T-helper 1 cell (primary cell): ENCODE measurements around the gene TGFA.
A peak's percentile ranks its signal among the peaks of the same experiment; 100 is the strongest.

Source experiments
- DNase-seq, 5 donors: peaks; one replicate each; pipeline ENCODE4 v3.0.0-alpha.2; 2012 to 2020
- total RNA-seq, 4 donors: gene quantifications; one replicate each; lab custom pipeline; 2026; lab: John Stamatoyannopoulos, UW

TGFA gene
- 1.6 to 4.3 (median 3.3) reads per million in 4 donors for total RNA-seq

DNA sequence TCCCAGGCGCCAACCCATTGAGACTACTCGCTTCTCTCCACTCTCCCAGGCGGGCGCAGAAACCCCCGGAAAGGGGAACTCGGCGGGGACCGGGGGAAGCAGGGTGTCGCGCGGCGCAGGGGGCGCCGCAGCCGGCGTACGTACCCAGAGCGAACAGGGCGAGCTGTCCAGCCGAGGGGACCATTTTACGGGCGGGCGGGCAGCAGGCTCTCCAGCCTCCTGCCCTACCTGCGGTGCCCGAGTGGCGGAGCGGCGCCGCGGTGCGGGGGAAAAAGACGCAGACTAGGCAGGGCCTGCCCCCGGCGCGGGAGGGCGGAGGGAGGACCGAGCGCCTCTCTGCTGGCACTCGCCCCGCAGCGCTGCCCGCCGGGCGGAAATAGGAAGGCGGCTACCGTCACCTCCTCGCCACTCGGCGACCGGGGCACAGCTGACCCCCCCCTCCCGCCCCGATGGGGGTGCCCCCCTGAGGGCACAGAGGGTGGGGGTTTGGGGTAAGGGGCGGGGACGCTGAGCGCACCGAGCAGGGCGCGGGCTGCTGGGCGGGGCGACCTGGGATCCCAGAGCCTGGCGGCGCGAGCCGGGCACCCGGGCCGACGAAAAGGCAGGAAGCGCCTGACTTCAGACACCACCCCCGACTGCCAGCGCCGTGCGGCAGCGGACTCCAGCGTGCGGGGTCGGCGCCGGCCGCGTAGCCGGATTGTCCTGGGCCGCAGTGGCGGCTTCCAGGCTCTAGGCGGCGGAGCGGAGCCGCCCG is at the start of gene TGFA:
Gene TGFA, minus strand, starts transcription at position 243 of the 754 bp plus-strand sequence. Its CDS starts 59 bp downstream, at position 184.
- DNase-seq = peak; percentile 48 to 67 (median 61)

DNA sequence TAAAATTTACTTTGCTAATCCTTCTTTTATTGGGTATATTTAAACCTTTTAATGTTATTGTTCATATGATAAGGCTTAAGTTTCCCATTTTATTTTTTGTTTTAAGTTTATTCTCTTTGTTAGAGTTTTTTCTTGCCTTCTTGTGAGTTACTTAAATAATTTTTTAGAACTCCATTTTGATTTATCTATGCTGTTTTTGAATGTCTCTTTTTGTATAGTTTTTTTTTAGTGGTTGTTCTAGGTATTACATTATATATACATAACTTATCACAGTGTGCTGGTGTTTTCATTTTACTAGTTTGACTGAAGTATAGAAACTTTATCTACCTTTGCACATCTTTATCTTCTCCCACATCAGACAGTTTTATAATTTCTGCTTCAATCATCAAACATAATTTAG is 49.4 kb upstream of the TGFA start:
- DNase-seq = no peak

DNA sequence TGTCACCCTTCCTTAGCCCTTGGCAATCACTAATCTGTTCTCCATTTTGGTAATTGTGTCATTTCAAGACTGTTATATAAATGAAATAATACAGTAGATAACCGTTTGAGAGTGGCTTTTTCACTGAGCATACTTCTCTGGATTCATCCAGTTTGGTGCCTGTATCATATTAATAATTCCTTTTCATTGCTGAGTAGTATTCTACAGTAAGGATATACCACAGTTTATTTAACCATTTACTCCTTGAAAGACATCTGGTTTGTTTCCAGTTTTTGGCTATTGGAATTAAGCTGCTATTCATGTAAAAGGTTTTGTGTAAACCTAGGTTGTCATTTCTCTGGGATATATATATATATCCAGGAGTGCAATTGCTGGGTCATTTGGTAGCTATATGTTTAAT is 44.6 kb upstream of the TGFA start:
- DNase-seq = no peak

DNA sequence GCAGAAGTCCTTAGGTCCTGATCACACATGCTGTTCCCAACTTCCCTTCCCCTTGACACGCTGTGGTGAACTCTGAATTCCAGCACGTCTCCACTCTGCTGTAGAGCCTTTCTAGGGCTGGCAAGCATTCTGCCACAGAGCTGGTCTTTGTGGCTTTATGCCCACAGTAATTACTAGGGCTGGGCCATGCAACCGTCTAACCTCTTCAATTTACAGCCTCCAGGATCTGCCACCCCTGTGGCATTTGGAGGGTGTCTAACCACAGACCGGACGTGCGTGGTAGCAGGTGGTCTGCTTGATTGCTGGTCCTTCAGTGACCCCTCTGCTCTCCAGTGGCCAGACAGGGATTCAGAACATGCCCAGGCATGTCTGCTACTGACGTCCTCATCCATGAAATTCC is 43.1 kb upstream of the TGFA start:
- no peak for DNase-seq

DNA sequence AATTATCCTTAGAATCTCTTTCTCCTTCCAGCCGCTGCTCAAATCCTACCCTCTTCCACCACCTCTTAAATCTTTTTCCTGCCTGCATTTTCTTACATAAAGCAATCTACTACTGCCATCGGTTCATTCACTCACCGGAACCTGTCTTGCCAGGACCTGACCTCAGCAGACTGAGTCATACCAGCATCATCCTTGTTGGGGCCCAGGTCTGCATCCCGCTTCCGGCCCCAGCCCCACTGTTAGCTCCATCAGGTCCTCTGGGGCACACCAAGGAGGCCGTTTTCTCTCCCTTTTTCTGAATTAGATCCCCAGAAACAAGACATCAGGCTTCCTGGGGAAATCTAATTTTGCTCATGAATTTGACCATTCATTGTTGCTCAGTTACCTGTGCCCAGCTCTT is 42.7 kb upstream of the TGFA start:
- no peak for DNase-seq

DNA sequence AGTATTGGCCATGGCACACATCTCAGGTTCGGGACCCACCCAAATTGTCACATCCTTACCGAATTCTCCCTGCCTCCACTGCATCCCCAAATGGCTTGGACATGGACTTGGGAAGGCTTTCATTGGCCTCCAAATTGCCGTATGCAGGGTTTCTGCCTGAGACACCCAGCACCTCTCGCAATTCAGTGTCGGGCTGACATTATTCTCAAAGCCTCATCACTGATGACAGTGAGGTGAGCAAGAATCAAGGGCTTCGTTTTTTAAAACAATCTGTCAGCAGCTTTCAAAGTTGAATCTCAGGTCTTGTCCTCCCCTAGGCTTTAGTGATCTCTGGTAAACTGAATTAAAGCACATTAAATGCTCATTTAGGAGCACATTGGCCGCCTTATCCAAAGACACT is 29.5 kb upstream of the TGFA start:
- DNase-seq = no peak

DNA sequence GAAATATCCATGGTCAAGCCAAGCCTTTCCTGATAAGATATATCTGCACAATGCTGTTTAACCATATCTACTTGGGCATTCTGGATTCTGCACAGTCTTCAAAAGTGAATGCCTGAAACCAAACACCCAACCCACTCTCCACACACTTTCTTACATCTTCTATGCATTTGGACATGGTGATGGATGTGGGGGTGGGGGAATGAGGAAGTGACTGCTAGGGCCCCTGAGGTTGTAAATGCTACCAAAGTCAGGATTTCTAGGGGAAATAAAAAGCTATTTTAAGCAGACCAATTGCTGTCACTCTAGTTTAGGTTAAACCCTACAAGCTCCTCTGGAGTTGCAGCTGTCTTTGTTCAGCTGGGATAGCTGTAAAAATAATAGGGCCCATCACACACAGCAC is 26.7 kb upstream of the TGFA start:
- DNase-seq = no peak

DNA sequence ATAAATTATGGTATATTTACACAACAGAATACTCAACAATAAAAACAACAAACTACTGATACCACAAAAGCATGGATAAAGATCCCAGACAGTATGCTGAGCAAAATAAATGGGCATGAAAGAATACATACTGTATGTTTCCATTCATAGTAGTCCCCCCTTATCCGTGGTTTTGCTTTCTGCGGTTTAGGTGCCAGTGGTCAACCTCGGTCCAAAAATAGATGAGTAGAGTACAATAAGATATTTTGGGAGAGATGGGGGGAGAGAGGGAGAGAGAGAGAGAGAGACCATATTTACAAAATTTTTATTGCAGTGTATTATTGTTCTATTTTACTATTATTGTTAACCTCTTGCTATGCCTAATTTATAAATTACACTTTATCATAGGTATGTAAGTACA is 21.0 kb upstream of the TGFA start:
- DNase-seq = no peak

DNA sequence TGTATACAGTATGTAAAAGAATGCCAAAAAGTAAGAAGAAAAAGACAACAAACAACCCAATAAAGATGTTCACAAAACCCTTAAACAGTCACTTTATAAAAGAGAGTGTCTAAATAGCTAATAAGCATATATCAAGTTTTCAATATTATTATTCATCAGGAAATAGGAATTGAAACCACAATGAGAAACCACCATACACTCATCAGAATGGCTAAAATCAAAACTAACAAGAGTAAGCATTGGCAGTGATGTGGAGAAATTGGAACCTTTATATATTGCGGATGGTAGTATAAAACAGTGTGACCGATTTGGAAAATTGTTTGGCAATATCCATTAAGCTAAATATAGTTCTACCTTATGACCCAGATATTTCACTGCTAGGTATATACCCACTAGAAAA is 20.5 kb upstream of the TGFA start:
- DNase-seq = no peak

DNA sequence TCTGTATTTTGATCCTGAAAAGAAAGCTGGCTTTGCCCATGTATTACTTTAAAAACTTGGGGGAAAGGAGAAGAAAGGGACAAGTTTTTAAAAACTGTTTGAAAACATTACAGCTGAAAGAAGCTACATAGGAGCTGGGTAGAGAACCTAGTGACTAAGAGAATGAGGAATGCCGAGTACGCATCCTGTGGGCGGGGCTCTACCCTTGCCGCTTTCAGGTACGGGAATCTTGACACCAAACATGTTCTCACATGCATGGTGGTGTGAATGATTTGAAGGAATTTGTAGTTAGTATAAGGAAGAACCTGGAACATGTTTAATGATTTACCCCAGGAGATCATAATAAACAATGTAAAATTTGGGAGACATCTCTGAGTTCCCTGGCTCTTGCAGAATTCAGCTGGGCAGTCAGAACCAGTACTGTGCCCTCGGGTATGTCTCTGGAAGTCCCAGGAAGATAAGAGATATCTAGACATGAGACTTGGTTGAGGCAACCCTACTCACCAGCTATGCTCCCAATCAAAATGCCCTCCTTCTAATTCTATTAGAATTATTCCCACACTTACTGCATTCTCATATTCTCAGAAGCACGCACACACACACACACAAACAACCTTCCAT is 16.5 kb upstream of the TGFA start:
- DNase-seq = no peak

DNA sequence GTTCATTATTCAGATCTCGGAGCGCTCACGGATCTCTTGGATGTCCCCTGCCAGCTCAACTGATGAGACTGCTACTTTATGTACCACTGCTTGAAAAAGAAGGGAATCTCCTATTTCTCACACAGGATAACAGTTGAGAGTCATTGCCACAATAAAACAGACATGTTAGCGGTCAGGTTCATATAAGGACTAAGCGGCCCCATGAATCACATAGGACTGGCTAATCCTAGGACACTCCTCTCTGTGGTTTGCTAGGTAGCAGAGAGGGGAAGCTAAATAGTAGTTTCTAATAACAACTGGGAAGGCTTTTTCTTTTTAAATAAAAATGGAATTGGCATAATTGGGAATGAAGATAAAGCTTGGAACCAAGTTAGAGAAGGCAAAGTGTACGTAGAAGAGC is 15.9 kb upstream of the TGFA start:
- DNase-seq = no peak

DNA sequence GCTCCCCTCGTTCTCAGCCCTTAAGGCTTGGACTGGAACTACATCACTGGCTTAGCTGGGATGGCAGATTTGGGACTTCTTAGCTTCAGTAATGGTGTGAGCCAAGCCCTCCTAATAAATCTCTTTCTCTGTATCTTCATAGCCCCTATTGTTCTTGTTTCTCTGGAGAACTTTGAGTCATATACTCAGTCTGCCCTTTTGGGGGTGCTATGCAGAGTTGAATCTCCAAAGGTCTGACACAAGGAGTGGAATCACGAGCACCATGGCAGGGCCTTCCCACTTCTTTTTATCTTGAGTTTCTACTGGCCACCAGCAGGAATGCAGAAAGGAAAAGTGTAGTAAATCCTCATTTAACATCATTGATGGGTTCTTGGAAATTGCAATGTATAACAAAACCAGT is 13.3 kb upstream of the TGFA start:
- DNase-seq = no peak

DNA sequence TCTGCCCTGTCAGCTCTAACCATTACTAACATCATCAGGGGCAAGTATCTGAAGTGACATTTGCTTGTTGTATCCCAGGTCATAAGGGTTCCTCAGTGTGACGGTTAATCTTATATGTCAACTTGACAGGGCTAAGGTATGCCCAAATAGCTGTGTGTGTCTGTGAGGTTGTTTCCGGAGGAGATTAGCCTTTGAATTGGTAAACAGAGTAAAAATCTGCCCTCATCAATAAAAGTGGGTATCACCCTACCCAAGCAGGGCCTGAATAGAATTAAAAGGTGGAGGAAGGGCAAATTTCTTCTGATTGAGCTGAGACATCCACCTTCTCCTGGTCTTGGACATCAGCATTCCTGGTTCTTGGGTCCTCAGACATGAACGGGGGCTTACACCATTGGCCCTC is 12.8 kb upstream of the TGFA start:
- DNase-seq = no peak

DNA sequence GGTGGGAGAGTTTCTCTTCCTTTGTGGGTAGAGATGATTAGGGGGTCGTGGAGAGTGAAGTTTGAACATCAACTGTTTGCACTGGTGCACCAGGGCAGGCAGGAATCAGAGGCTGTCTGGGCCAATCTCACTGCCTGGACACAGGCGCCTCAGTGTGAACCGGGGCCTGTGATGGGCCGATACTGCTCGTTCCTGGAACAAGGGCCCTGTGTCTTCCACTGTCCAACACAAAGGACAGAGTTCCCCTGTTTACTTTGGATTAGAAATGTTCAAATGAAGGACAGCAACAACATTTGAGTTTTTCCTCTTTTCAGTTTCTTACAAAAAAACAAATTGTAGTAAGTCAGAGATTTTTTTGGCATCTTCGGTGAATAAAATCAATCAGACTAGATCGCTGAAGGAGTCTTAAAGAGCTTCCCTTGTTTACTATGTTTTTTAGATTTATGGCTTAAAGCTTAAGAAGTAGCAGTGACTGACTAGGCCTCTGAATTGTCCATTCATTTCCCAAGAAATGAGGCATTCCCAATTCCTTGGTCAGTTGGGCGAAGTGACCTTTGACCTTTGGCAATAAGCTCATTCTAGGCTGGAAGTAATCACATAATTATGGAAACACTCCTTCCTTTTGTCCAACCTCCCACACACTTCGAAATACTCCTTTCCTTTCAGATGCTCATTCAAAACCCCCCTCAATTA is 11.6 kb upstream of the TGFA start:
- no peak for DNase-seq

DNA sequence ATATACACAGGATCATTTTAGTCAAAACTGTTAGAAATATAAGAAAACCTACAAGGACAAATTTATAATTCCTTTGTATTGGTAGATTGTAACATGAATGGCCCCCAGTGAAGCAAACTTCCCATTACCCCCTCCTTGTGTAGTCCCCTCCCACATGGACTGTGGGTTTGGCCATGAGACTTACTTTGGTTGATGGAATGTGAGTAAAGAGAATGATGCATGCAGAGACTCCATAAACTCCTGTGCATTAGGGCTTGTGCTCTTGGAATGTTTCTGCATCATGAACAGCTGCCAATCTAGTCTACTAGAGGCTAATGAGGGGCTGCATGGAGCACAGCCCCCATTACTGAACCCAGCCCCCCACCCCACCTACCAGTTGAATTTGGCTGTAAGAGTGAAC is 8.3 kb upstream of the TGFA start:
- no peak for DNase-seq

DNA sequence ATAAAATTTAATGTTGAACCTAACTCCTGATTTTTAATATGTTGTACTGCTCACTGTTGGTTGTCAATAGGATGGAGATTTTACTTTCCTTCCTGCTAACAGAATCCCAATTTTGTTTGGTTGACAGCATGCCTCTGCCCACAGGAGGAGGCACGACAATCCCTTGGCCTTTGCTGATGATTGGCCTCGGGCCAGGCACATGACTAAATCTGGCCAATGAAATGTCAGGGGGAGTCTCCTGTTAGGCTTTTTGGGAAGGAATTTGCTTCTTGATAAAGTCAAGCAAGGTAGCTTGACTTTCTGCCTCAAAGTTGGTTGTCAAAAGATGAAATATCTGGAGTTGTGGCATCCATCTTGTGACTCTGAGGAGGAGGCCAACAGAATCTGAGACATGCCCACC is 6.8 kb upstream of the TGFA start:
- no peak for DNase-seq

DNA sequence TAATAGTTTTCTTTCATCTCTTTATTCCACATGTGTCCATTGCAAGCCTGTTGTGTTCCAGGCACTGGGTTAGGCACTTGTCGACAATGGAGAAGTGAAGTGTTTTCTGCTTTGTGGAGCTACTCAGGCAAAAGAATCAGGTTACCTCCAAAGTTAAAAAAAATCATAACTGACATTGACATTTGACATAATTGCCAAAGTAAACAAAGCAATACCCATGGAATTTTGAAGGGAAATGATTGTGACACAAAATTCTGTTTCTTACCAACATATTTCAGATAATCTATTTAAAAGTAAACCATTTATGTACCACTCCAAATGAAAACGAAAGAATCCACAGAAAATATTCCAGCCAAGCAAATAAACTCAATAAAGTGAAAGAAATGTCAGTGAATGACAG is 6.4 kb upstream of the TGFA start:
- DNase-seq = no peak

DNA sequence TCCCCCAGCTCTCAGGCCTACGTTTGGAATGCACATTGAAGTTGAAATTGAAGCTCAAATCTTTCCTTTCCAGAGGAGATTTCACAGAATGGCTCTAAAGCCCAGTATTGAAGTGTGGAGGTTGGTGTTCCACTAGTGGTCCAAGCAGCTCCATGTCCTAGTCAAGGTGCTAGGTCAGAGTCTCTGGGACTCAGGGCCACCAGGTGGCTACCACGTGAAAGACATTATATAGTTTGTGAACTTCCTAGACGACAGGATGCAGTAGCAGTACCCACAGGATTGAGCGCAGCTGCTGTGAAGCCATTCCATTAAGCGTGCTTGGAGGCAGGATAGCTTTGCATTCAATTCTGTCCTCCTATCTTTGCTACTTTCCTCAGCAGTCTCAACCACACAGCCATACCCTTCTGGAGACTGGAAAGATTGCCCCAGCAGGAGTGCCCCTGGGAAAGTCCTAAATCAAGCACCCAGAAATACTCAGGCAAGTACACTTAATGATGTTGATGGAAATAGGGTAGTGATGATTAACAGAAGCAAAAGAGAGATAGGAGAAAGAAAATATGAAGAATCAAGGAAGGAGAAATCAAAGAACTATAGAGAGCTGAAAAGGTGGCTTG is 4.7 kb upstream of the TGFA start:
- DNase-seq = no peak

DNA sequence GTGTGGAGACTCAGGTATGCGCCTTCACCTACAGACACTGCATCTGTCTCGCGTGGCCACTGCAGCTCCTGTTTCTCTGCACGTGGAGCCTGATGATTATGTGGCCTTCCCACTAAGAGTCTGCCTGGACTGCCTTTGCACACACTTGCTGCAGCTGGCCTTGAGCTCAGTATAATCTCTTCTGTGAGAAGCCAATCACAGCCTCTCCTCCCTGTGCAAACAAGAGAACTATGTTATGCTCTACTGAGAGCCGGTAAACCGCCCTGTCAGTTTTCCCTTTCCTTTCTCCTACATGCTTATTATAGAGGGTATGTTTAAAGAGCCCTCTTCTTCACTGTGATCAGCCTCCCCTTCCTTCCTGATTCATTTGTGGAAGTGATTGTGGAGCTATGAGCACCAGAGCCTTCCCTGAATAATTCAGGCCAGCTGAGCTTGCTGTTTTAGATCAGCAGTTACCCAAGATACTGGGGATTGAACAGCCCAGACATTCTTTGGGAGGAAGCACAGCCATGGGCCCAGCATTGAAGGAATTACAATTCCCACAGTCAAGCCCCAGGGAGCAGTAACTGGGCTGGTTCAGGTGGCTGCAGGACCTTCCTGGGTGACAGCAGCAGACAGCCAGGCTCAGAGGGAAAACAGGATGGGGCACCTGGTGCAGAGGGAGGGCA is 3.7 kb upstream of the TGFA start:
- DNase-seq = no peak

DNA sequence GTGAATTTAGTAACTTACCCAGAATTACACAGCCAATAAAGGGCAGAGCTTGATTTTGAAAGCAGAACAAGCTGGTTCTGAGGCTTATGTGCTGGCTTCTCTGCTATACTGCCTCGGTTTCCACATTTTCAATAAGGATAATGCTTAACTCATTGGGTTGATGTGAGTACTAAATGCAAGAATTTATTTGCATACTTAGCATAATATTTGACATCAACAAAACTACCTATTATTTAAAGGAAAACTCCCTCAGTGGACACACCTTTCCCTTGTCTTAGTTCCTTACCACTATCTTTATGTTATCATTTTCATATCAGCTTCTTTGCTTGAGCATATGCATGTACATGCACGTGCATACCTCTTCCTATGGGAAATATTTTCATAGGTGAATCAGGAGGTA is 3.0 kb upstream of the TGFA start:
- DNase-seq = no peak

DNA sequence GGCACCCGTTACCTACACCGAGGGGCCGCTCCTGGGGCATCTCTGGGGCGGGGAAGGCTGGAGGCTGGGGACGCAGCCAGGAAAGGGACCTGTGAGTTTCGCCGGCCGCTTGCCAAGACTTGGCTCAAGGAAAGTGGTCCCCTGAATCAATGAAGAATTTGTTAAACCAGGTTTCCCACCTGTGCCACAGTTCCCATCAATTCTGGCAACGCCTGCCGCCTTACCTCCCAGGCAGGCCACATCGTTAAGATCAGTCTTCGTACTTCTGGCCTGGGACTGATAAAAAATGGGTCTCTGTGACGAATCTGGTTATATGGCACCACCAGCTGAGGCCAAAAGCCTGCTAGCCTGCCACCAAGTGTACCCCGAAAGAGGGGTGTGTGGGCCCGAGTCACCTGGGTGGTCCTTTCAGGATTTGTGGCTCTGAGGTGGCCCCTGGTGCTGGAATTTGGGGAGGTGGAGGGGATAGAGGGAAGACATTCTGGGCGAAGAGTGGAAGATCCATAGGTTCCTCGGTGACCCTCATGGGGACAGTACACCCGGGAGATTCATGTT is 789 bp upstream of the TGFA start:
- DNase-seq = no peak

DNA sequence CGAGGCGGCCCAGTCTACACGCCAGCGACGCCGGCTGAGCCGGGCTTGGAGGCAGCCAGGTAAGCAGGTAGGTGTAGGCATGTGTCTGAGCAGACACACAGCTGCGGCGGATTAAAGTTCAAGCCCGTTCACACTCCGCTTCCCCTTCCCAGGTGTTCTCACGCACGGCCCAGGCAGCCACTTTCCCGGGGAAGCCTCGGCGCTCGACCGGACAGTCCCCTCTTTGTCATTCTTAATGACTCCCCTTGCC is 367 bp downstream of the TGFA start:
- DNase-seq = peak in 3 of 5 donors; percentile 14 to 18 (median 16)
